ENCODE data around the gene B3GALT2.

Gene B3GALT2

GRCh38 chr1:193141804-193142203, 44.6 kb downstream of the B3GALT2 start:
- TF ChIP-seq CTCF (conservative IDR thresholded peaks at IDR 0.05; ENCODE audit: low read length) (no peak), EZH2phosphoT487 (IDR thresholded peaks at IDR 0.05; ENCODE audit: borderline replicate concordance) (no peak)
- Histone ChIP-seq H3K36me3 (ENCODE audit: insufficient read depth, low read length) (peaks cover 91% of the 10 kb centered on the region), H3F3A (ENCODE audit: low read depth) (no peaks in the 10 kb centered on the region)

GRCh38 chr1:193140254-193140653, 46.2 kb downstream of the B3GALT2 start:
- H3K9me3 ChIP-seq (ENCODE audit: insufficient read depth, low read depth, low read length) = no peaks in the 10 kb centered on the region
- H3K4me3 ChIP-seq (ENCODE audit: low read length, poor library complexity, severe bottlenecking) = no peak overlapping the region
- H3F3A ChIP-seq (ENCODE audit: low read depth) = no peaks in the 10 kb centered on the region
- H2AFZ ChIP-seq (ENCODE audit: low read length) = no peak overlapping the region
- peaks cover 46% of the 10 kb centered on the region for H4K20me1 ChIP-seq (ENCODE audit: insufficient read depth, low read length, poor library complexity, severe bottlenecking)
- H3K4me2 ChIP-seq (ENCODE audit: low read depth, low read length, poor library complexity, severe bottlenecking) = no peak overlapping the region
- no peaks in the 10 kb centered on the region for H3K27me3 ChIP-seq (ENCODE audit: insufficient read depth, low read length, poor library complexity, severe bottlenecking)
- H3K9ac ChIP-seq (ENCODE audit: low read depth, low read length, poor library complexity, severe bottlenecking) = no peak overlapping the region
- peaks cover 92% of the 10 kb centered on the region for H3K36me3 ChIP-seq (ENCODE audit: insufficient read depth, low read length)
- TF ChIP-seq CTCF (conservative IDR thresholded peaks at IDR 0.05; ENCODE audit: low read length) (no peak), EZH2phosphoT487 (IDR thresholded peaks at IDR 0.05; ENCODE audit: borderline replicate concordance) (no peak)
- H3K9me2 ChIP-seq (replicated peaks; ENCODE audit: low read depth, low read length) = no peaks in the 10 kb centered on the region
- no peaks in the 10 kb centered on the region for H3K4me1 ChIP-seq (ENCODE audit: insufficient read depth, low read length, poor library complexity, severe bottlenecking)
- H3K79me2 ChIP-seq (ENCODE audit: insufficient read depth, low read length) = peaks cover 45% of the 10 kb centered on the region

More at GRCh38 chr1:193141804-193142203, 44.6 kb downstream of the B3GALT2 start:
- Histone ChIP-seq H3K4me2 (ENCODE audit: low read depth, low read length, poor library complexity, severe bottlenecking) (peak overlapping the region; percentile 7), H3K9me2 (replicated peaks; ENCODE audit: low read depth, low read length) (no peaks in the 10 kb centered on the region), H3K27me3 (ENCODE audit: insufficient read depth, low read length, poor library complexity, severe bottlenecking) (no peaks in the 10 kb centered on the region), H3K4me1 (ENCODE audit: insufficient read depth, low read length, poor library complexity, severe bottlenecking) (no peaks in the 10 kb centered on the region), H4K20me1 (ENCODE audit: insufficient read depth, low read length, poor library complexity, severe bottlenecking) (peaks cover 39% of the 10 kb centered on the region), H2AFZ (ENCODE audit: low read length) (no peak overlapping the region), H3K79me2 (ENCODE audit: insufficient read depth, low read length) (peaks cover 32% of the 10 kb centered on the region), H3K9ac (ENCODE audit: low read depth, low read length, poor library complexity, severe bottlenecking) (no peak overlapping the region), H3K4me3 (ENCODE audit: low read length, poor library complexity, severe bottlenecking) (no peak overlapping the region), H3K9me3 (ENCODE audit: insufficient read depth, low read depth, low read length) (no peaks in the 10 kb centered on the region)

- Histone ChIP-seq H3K4me2 (ENCODE audit: low read depth, low read length, poor library complexity, severe bottlenecking) (peak overlapping the region; percentile 5), H3K79me2 (ENCODE audit: insufficient read depth, low read length) (peaks cover 86% of the 10 kb centered on the region), H3K4me1 (ENCODE audit: insufficient read depth, low read length, poor library complexity, severe bottlenecking) (peaks cover 21% of the 10 kb centered on the region), H4K20me1 (ENCODE audit: insufficient read depth, low read length, poor library complexity, severe bottlenecking) (peaks cover 52% of the 10 kb centered on the region), H3K27me3 (ENCODE audit: insufficient read depth, low read length, poor library complexity, severe bottlenecking) (no peaks in the 10 kb centered on the region), H3K4me3 (ENCODE audit: low read length, poor library complexity, severe bottlenecking) (no peak overlapping the region), H3K36me3 (ENCODE audit: insufficient read depth, low read length) (peaks cover 51% of the 10 kb centered on the region), H3K9me3 (ENCODE audit: insufficient read depth, low read depth, low read length) (no peaks in the 10 kb centered on the region), H2AFZ (ENCODE audit: low read length) (no peak overlapping the region), H3K9me2 (replicated peaks; ENCODE audit: low read depth, low read length) (no peaks in the 10 kb centered on the region), H3F3A (ENCODE audit: low read depth) (no peaks in the 10 kb centered on the region), H3K9ac (ENCODE audit: low read depth, low read length, poor library complexity, severe bottlenecking) (no peak overlapping the region)
- TF ChIP-seq CTCF (conservative IDR thresholded peaks at IDR 0.05; ENCODE audit: low read length) (no peak), EZH2phosphoT487 (IDR thresholded peaks at IDR 0.05; ENCODE audit: borderline replicate concordance) (no peak)
These were observed 55.0 kb downstream of the B3GALT2 start for GRCh38 chr1:193131266-193131860.

Measured in Loucy (cell line).